HepG2 (cell line): ENCODE measurements around the gene SMARCA2. TPM values are rescaled to one million over a fixed set of nuclear protein-coding genes. Genes with fewer than 3 reads are reported as not detected.

ENCODE experiments used
- ATAC-seq: fragments of 200-7000 bp; cut with Tn5 transposase; 3 replicates; pipeline ENCODE4 v1.9.1; 2020; ENCODE audit warnings: mild to moderate bottlenecking, moderate library complexity
- BruUV-seq: library from RNA; stranded (reverse); fragments of 400-500 nt; replicated peaks from 2 replicates; lab custom pipeline; 2021; lab: Mats Ljungman, UMichigan
- CTCF ChIA-PET: fragments of 300-600 bp; formaldehyde crosslinking; extraction: SDS; loops from one replicate; lab custom pipeline; 2021; ENCODE audit warnings: low total read pairs, inconsistent platforms, low intra/inter-chr PET ratio; lab: Yijun Ruan, JAX
- POLR2A ChIA-PET: fragments of 350-600 bp; sonication (Branson Sonifier 250); formaldehyde crosslinking; loops from one replicate; lab custom pipeline; 2020; ENCODE audit warnings: antibody characterized with exemption, inconsistent platforms; lab: Yijun Ruan, JAX
- DNase-seq: peaks from one replicate; pipeline ENCODE4 v3.0.0-alpha.2; 2015; ENCODE audit warnings: low spot score
- FAIRE-seq: peaks from 3 replicates; lab custom pipeline; 2011; peaks lifted over from hg19 to GRCh38; lab: Jason Lieb, UNC
- H2AFZ ChIP-seq: one replicate; pipeline ENCODE4 v1.6.1; 2011; ENCODE audit warnings: low read length, inconsistent platforms
- H3K27ac ChIP-seq: fragments of 300-600 bp; 3 replicates; pipeline ENCODE4 v1.8.0; 2011; ENCODE audit warnings: mixed run types, mild to moderate bottlenecking, mixed read lengths, low read length, inconsistent platforms; ENCODE audit not compliant: insufficient read depth; ENCODE audit errors: extremely low read length
- H3K27me3 ChIP-seq, 2 experiments: fragments of 200-600 bp in 1 of 2; 2 replicates in 1 of 2; 3 replicates in 1 of 2; pipeline versions ENCODE4 v1.6.0 to v1.8.0; 2011; ENCODE audit warnings: low read length in 2 of 2, mild to moderate bottlenecking in 2 of 2, moderate library complexity in 2 of 2, inconsistent platforms in 1 of 2; ENCODE audit not compliant: insufficient read depth in 2 of 2, control insufficient read depth in 1 of 2
- H3K36me3 ChIP-seq, 2 experiments: fragments of 200-600 bp in 1 of 2; replicated peaks in 1 of 2; 2 replicates in 1 of 2; 3 replicates in 1 of 2; pipeline versions ENCODE4 v1.5.1 to v1.8.0; 2011; ENCODE audit warnings: low read length in 2 of 2, inconsistent platforms in 1 of 2; ENCODE audit not compliant: insufficient read depth in 2 of 2, control insufficient read depth in 1 of 2
- H3K4me1 ChIP-seq: 2 replicates; pipeline ENCODE4 v1.5.1; 2012; ENCODE audit warnings: low read length, inconsistent platforms; ENCODE audit not compliant: insufficient read depth
- H3K4me2 ChIP-seq: 2 replicates; pipeline ENCODE4 v1.6.0; 2011; ENCODE audit warnings: low read depth, low read length, inconsistent platforms
- H3K4me3 ChIP-seq, 3 experiments: fragments of 200-600 bp in 1 of 3; sonication (generic), shearing (Covaris generic) in 1 of 3; replicated peaks in 1 of 3; 2 replicates each; pipeline ENCODE4 v1.5.1; 2011 to 2016; ENCODE audit warnings: low read length in 3 of 3, inconsistent platforms in 2 of 3, low read depth in 2 of 3, mild to moderate bottlenecking in 2 of 3, control low read depth in 1 of 3, mixed read lengths in 1 of 3; ENCODE audit not compliant: insufficient read depth in 1 of 3
- H3K79me2 ChIP-seq: one replicate; pipeline ENCODE4 v1.6.1; 2011; ENCODE audit warnings: low read length, inconsistent platforms; ENCODE audit not compliant: insufficient read depth
- H3K9ac ChIP-seq: 2 replicates; pipeline ENCODE4 v1.6.0; 2011; ENCODE audit warnings: mild to moderate bottlenecking, low read depth, low read length, inconsistent platforms; ENCODE audit not compliant: insufficient read depth
- H3K9me3 ChIP-seq: 2 replicates; pipeline ENCODE4 v1.5.1; 2012; ENCODE audit warnings: mild to moderate bottlenecking, low read length
- H4K20me1 ChIP-seq: 2 replicates; pipeline ENCODE4 v1.6.0; 2011; ENCODE audit warnings: inconsistent platforms, mild to moderate bottlenecking, low read length, moderate library complexity; ENCODE audit not compliant: insufficient read depth
- CC2D1A ChIP-seq: sonication (generic); formaldehyde crosslinking; IDR thresholded peaks from 2 replicates; pipeline ENCODE4 v1.8.1; 2023; ENCODE audit warnings: mild to moderate bottlenecking, missing genetic modification reagents
- ESRRA ChIP-seq: sonication (generic); formaldehyde crosslinking; IDR thresholded peaks from 2 replicates; pipeline ENCODE4 v1.5.1; 2020; ENCODE audit warnings: mild to moderate bottlenecking, low read depth, missing genetic modification reagents
- GRHL1 ChIP-seq: sonication (generic); formaldehyde crosslinking; conservative IDR thresholded peaks from 2 replicates; pipeline ENCODE4 v1.8.0; 2022; ENCODE audit warnings: missing genetic modification reagents
- MIER2 ChIP-seq: IDR thresholded peaks from 2 replicates; pipeline ENCODE4 v1.6.1; 2016; ENCODE audit warnings: missing biosample characterization, missing genetic modification reagents
- ZFP37 ChIP-seq: sonication (generic); formaldehyde crosslinking; IDR thresholded peaks from 2 replicates; pipeline ENCODE4 v1.4.0; 2020; ENCODE audit warnings: missing genetic modification reagents, borderline replicate concordance
- ZNF121 ChIP-seq: sonication (generic); formaldehyde crosslinking; IDR thresholded peaks from 2 replicates; pipeline ENCODE4 v1.5.0; 2020; ENCODE audit warnings: mild to moderate bottlenecking, missing genetic modification reagents
- ZNF276 ChIP-seq: sonication (generic); formaldehyde crosslinking; IDR thresholded peaks from 2 replicates; pipeline ENCODE4 v1.4.0; 2020; ENCODE audit warnings: mild to moderate bottlenecking, low read depth, missing genetic modification reagents
- WGBS: methylation state at CpG from one replicate; pipeline ENCODE4 v1.1.6; 2017; ENCODE audit warnings: low lambda C conversion rate; 5-methylcytosine and 5-hydroxymethylcytosine counted together
- in situ Hi-C: cut with HindIII; loops from 2 replicates; pipeline ENCODE4 v1.10.0; 2017; ENCODE audit warnings: low pct_unique_long_range_greater_than_20kb; ENCODE audit not compliant: extremely low pct_ligation_motif_present
- intact Hi-C: fragments of 100-400 bp; cut with micrococcal nuclease; formaldehyde crosslinking; loops from one replicate; pipeline ENCODE4 v1.10.0; 2022; ENCODE audit not compliant: unreplicated experiment
- polyA plus RNA-seq, 8 experiments: library from polyadenylated mRNA; depleted of rRNA in 3 of 8; stranded (reverse) in 7 of 8; unstranded in 1 of 8; fragments of >200 nt; fragmentation: Illumina TruSeq in 4 of 8; extraction: Trizol in 4 of 8; gene quantifications; 2 replicates each; pipeline versions ENCODE4 v1.2.1 to v1.2.3, GENCODE V29; 2011 to 2016; ENCODE audit warnings: low read depth in 4 of 8, missing spikeins in 1 of 8, mixed read lengths in 1 of 8; ENCODE audit not compliant: insufficient read depth in 1 of 8
- total RNA-seq, 5 experiments: library from RNA; depleted of rRNA; stranded (reverse); fragments of >200 nt; fragmentation: Illumina TruSeq; extraction: Trizol; gene quantifications; 2 replicates each; pipeline ENCODE4 v1.2.3, GENCODE V29; 2016; ENCODE audit warnings: low read depth in 1 of 5
- TF ChIP-seq, protein P1 (sequence below): IDR thresholded peaks from 2 replicates; pipeline ENCODE4 v1.6.1; 2016; ENCODE audit warnings: low read depth, missing genetic modification reagents, missing compliant biosample characterization
- TF ChIP-seq, protein P2 (sequence below): sonication (generic); formaldehyde crosslinking; IDR thresholded peaks from 2 replicates; pipeline ENCODE4 v1.4.0; 2020; ENCODE audit warnings: mild to moderate bottlenecking, low read depth, missing genetic modification reagents

SMARCA2 gene
- total and polyA plus RNA-seq, 2 of the 13 experiments (the other 11 are each of a cell fraction or from before 2014, with no cell fraction given), result 22.5 to 23.7 TPM

DNA sequence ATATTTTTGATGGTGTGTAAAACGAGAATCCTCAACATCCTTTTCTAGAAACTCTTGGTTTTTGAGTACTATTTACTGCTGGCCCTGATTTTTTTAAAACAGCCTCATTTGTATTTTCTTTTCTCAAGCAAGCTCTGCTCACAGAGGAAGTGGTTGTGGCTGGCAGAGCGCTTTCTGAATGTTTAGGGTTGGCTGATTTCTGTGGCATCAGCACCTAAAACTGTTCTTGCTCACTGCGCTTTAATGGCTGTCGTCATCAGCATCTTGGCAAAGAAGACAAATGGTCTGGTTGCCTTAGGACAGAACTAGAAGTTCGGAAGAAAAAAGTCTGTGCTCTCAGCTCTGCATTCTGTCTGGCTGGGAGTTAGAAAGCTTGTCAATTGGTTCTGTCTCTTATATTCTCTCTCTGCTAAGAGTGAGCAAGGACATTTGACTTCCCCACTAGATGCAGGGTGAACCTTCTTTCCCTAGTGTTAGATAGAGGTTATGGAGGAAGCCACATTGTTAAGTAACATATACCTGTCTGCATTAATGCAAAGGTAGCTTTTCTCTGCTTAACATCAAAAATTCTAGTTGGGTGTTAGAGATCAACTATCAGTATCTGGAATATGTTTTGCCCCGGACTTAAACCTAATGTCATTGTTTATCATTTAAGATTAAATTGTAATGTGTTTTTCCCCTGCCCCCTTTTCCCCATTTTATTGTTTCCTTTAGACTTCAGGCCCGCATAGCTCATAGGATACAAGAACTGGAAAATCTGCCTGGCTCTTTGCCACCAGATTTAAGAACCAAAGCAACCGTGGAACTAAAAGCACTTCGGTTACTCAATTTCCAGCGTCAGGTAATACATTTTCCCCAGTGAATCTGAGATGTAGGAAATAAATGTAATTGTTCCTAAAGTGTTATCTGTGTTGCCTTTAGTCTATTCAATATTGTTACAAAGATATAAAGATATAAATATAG is 39.0 kb downstream of the SMARCA2 start:
- 92% methylated on average over 10 of the region's 10 CpGs for WGBS
- ATAC-seq (no peak), FAIRE-seq (no peak), DNase-seq (no peak)
- H3K4me2 ChIP-seq, result no peak overlapping the region
- H3K9ac ChIP-seq, result no peak overlapping the region
- TF ChIP-seq MIER2 (CRISPR knock-in tag) (no peak), ESRRA (CRISPR knock-in tag) (no peak), ZNF121 (CRISPR knock-in tag) (no peak), CC2D1A (CRISPR knock-in tag) (no peak), ZNF276 (no peak), ZFP37 (CRISPR knock-in tag) (no peak), GRHL1 (no peak)
- TF ChIP-seq, protein P1, sequence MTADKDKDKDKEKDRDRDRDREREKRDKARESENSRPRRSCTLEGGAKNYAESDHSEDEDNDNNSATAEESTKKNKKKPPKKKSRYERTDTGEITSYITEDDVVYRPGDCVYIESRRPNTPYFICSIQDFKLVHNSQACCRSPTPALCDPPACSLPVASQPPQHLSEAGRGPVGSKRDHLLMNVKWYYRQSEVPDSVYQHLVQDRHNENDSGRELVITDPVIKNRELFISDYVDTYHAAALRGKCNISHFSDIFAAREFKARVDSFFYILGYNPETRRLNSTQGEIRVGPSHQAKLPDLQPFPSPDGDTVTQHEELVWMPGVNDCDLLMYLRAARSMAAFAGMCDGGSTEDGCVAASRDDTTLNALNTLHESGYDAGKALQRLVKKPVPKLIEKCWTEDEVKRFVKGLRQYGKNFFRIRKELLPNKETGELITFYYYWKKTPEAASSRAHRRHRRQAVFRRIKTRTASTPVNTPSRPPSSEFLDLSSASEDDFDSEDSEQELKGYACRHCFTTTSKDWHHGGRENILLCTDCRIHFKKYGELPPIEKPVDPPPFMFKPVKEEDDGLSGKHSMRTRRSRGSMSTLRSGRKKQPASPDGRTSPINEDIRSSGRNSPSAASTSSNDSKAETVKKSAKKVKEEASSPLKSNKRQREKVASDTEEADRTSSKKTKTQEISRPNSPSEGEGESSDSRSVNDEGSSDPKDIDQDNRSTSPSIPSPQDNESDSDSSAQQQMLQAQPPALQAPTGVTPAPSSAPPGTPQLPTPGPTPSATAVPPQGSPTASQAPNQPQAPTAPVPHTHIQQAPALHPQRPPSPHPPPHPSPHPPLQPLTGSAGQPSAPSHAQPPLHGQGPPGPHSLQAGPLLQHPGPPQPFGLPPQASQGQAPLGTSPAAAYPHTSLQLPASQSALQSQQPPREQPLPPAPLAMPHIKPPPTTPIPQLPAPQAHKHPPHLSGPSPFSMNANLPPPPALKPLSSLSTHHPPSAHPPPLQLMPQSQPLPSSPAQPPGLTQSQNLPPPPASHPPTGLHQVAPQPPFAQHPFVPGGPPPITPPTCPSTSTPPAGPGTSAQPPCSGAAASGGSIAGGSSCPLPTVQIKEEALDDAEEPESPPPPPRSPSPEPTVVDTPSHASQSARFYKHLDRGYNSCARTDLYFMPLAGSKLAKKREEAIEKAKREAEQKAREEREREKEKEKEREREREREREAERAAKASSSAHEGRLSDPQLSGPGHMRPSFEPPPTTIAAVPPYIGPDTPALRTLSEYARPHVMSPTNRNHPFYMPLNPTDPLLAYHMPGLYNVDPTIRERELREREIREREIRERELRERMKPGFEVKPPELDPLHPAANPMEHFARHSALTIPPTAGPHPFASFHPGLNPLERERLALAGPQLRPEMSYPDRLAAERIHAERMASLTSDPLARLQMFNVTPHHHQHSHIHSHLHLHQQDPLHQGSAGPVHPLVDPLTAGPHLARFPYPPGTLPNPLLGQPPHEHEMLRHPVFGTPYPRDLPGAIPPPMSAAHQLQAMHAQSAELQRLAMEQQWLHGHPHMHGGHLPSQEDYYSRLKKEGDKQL (CRISPR knock-in tag), result no peak
- TF ChIP-seq, protein P2, sequence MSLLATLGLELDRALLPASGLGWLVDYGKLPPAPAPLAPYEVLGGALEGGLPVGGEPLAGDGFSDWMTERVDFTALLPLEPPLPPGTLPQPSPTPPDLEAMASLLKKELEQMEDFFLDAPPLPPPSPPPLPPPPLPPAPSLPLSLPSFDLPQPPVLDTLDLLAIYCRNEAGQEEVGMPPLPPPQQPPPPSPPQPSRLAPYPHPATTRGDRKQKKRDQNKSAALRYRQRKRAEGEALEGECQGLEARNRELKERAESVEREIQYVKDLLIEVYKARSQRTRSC, result no peak
- H3K9me3 ChIP-seq, result no peaks in the 10 kb centered on the region
- ChIA-PET CTCF (no interaction called here), POLR2A (no interaction called here)
- no peaks in the 10 kb centered on the region for H3K79me2 ChIP-seq
- no peak overlapping the region for H2AFZ ChIP-seq
- no peaks in the 10 kb centered on the region for H4K20me1 ChIP-seq
- in situ Hi-C loops, result no loop called here
- H3K4me3 ChIP-seq, result no peak overlapping the region
- BruUV-seq, result no TSS peak
- H3K4me1 ChIP-seq, result no peaks in the 10 kb centered on the region
- H3K27ac ChIP-seq, result no peak overlapping the region
- intact Hi-C loops, result no loop called here
- no peaks in the 10 kb centered on the region for H3K27me3 ChIP-seq
- peaks cover 1 to 7% of the 10 kb centered on the region in 2 experiments; a peak in 2 of 5 replicates for H3K36me3 ChIP-seq
